Measurements from ENCODE around the gene TRHDE.

TRHDE gene

GRCh38 chr12:72444125-72444524 lies 172.0 kb downstream of the TRHDE start:
- DNase-seq (ENCODE audit: low read depth), result no peak

GRCh38 chr12:72444566-72444965 lies 172.4 kb downstream of the TRHDE start:
- no peak for DNase-seq (ENCODE audit: low read depth)

- peak; percentile 1 for DNase-seq (ENCODE audit: low read depth)
Observed at GRCh38 chr12:72448089-72448488, 175.9 kb downstream of the TRHDE start.

GRCh38 chr12:72448805-72449204 lies 176.6 kb downstream of the TRHDE start:
- no peak for DNase-seq (ENCODE audit: low read depth)

GRCh38 chr12:72453066-72453465 lies 180.9 kb downstream of the TRHDE start:
- DNase-seq (ENCODE audit: low read depth), result no peak

- no peak for DNase-seq (ENCODE audit: low read depth)
Observed at GRCh38 chr12:72453550-72453949, 181.4 kb downstream of the TRHDE start.

- DNase-seq (ENCODE audit: low read depth), result no peak
Observed at GRCh38 chr12:72464471-72464870, 192.3 kb downstream of the TRHDE start.

- DNase-seq (ENCODE audit: low read depth), result no peak
Observed at GRCh38 chr12:72465155-72465554, 193.0 kb downstream of the TRHDE start.

GRCh38 chr12:72465940-72466630 lies 193.9 kb downstream of the TRHDE start:
- DNase-seq (ENCODE audit: low read depth), result no peak

- DNase-seq (ENCODE audit: low read depth), result no peak
Observed at GRCh38 chr12:72467985-72468384, 195.8 kb downstream of the TRHDE start.

GRCh38 chr12:72468505-72468904 lies 196.3 kb downstream of the TRHDE start:
- DNase-seq (ENCODE audit: low read depth), result no peak

GRCh38 chr12:72471806-72472205 lies 199.6 kb downstream of the TRHDE start:
- DNase-seq (ENCODE audit: low read depth), result no peak

GRCh38 chr12:72472350-72472749 lies 200.2 kb downstream of the TRHDE start:
- DNase-seq (ENCODE audit: low read depth), result no peak

- no peak for DNase-seq (ENCODE audit: low read depth)
Observed at GRCh38 chr12:72476301-72476700, 204.1 kb downstream of the TRHDE start.

- no peak for DNase-seq (ENCODE audit: low read depth)
Observed at GRCh38 chr12:72485017-72485701, 213.0 kb downstream of the TRHDE start.

- DNase-seq (ENCODE audit: low read depth), result peak; percentile 25
Observed at GRCh38 chr12:72491426-72491825, 219.3 kb downstream of the TRHDE start.

GRCh38 chr12:72493407-72493806 lies 221.2 kb downstream of the TRHDE start:
- no peak for DNase-seq (ENCODE audit: low read depth)

- no peak for DNase-seq (ENCODE audit: low read depth)
Observed at GRCh38 chr12:72498354-72498753, 226.2 kb downstream of the TRHDE start.

GRCh38 chr12:72499244-72499643 lies 227.1 kb downstream of the TRHDE start:
- DNase-seq (ENCODE audit: low read depth), result no peak

GRCh38 chr12:72502546-72502945 lies 230.4 kb downstream of the TRHDE start:
- DNase-seq (ENCODE audit: low read depth), result no peak

GRCh38 chr12:72505227-72505626 lies 233.1 kb downstream of the TRHDE start:
- DNase-seq (ENCODE audit: low read depth), result no peak

GRCh38 chr12:72509891-72510290 lies 237.7 kb downstream of the TRHDE start:
- DNase-seq (ENCODE audit: low read depth), result no peak

- DNase-seq (ENCODE audit: low read depth), result no peak
Observed at GRCh38 chr12:72510772-72511171, 238.6 kb downstream of the TRHDE start.

- DNase-seq (ENCODE audit: low read depth), result no peak
Observed at GRCh38 chr12:72511498-72511897, 239.3 kb downstream of the TRHDE start.

Data from GM04503 (cell line).